ENCODE data around the gene AQR.
"Not testable (repeated sequence)": the region's sequence is repeated elsewhere in the genome, so short reads cannot be mapped to it uniquely, and the experiment has no call there.

AQR gene

GRCh38 chr15:34952481-34952880, 17.1 kb downstream of the AQR start:
- DNase-seq, result no peak

GRCh38 chr15:34951993-34952392, 17.5 kb downstream of the AQR start:
- no peak for DNase-seq

- DNase-seq, result no peak
Observed at GRCh38 chr15:34944936-34945335, 24.6 kb downstream of the AQR start.

GRCh38 chr15:34943711-34944110, 25.8 kb downstream of the AQR start:
- DNase-seq, result no peak

GRCh38 chr15:34943264-34943663, 26.3 kb downstream of the AQR start:
- DNase-seq, result not testable (repeated sequence)

GRCh38 chr15:34942363-34942762, 27.2 kb downstream of the AQR start:
- no peak for DNase-seq

- DNase-seq, result no peak
Observed at GRCh38 chr15:34941831-34942230, 27.7 kb downstream of the AQR start.

GRCh38 chr15:34941185-34941698, 28.3 kb downstream of the AQR start:
- no peak for DNase-seq

GRCh38 chr15:34933432-34933975, 36.0 kb downstream of the AQR start:
- no peak for DNase-seq

GRCh38 chr15:34928349-34928748, 41.2 kb downstream of the AQR start:
- not testable (repeated sequence) for DNase-seq

- no peak for DNase-seq
Observed at GRCh38 chr15:34927726-34928125, 41.8 kb downstream of the AQR start.

GRCh38 chr15:34914317-34914716, 55.2 kb downstream of the AQR start:
- DNase-seq, result no peak

- DNase-seq, result no peak
Observed at GRCh38 chr15:34905047-34905446, 64.5 kb downstream of the AQR start.

- no peak for DNase-seq
Observed at GRCh38 chr15:34904527-34904926, 65.0 kb downstream of the AQR start.

GRCh38 chr15:34900748-34901147, 68.8 kb downstream of the AQR start:
- DNase-seq, result no peak

GRCh38 chr15:34896183-34896582, 73.4 kb downstream of the AQR start:
- no peak for DNase-seq

- no peak for DNase-seq
Observed at GRCh38 chr15:34893967-34894366, 75.6 kb downstream of the AQR start.

GRCh38 chr15:34892963-34893591, 76.5 kb downstream of the AQR start:
- DNase-seq, result no peak

GRCh38 chr15:34890424-34890823, 79.1 kb downstream of the AQR start:
- DNase-seq, result no peak

- no peak for DNase-seq
Observed at GRCh38 chr15:34889476-34889875, 80.1 kb downstream of the AQR start.

- DNase-seq, result no peak
Observed at GRCh38 chr15:34886134-34886533, 83.4 kb downstream of the AQR start.

GRCh38 chr15:34883633-34884032, 85.9 kb downstream of the AQR start:
- DNase-seq, result no peak

GRCh38 chr15:34883042-34883441, 86.5 kb downstream of the AQR start:
- no peak for DNase-seq

- DNase-seq, result no peak
Observed at GRCh38 chr15:34879107-34879506, 90.4 kb downstream of the AQR start.

GRCh38 chr15:34876640-34877039, 92.9 kb downstream of the AQR start:
- DNase-seq, result no peak

Measured in RPMI8226 (cell line).